GM21390 (cell line): ENCODE measurements around the gene DDX27.
A peak's percentile ranks its signal among the peaks of the same experiment; 100 is the strongest.
"Not testable (repeated sequence)": the region's sequence is repeated elsewhere in the genome, so short reads cannot be mapped to it uniquely, and the experiment has no call there.

Experiments used
- ATAC-seq: cut with Tn5 transposase; IDR thresholded peaks from one replicate; pipeline ENCODE4 v1.9.1; 2021; ENCODE audit not compliant: unreplicated experiment

Gene DDX27, protein sequence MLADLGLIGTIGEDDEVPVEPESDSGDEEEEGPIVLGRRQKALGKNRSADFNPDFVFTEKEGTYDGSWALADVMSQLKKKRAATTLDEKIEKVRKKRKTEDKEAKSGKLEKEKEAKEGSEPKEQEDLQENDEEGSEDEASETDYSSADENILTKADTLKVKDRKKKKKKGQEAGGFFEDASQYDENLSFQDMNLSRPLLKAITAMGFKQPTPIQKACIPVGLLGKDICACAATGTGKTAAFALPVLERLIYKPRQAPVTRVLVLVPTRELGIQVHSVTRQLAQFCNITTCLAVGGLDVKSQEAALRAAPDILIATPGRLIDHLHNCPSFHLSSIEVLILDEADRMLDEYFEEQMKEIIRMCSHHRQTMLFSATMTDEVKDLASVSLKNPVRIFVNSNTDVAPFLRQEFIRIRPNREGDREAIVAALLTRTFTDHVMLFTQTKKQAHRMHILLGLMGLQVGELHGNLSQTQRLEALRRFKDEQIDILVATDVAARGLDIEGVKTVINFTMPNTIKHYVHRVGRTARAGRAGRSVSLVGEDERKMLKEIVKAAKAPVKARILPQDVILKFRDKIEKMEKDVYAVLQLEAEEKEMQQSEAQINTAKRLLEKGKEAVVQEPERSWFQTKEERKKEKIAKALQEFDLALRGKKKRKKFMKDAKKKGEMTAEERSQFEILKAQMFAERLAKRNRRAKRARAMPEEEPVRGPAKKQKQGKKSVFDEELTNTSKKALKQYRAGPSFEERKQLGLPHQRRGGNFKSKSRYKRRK

DNA sequence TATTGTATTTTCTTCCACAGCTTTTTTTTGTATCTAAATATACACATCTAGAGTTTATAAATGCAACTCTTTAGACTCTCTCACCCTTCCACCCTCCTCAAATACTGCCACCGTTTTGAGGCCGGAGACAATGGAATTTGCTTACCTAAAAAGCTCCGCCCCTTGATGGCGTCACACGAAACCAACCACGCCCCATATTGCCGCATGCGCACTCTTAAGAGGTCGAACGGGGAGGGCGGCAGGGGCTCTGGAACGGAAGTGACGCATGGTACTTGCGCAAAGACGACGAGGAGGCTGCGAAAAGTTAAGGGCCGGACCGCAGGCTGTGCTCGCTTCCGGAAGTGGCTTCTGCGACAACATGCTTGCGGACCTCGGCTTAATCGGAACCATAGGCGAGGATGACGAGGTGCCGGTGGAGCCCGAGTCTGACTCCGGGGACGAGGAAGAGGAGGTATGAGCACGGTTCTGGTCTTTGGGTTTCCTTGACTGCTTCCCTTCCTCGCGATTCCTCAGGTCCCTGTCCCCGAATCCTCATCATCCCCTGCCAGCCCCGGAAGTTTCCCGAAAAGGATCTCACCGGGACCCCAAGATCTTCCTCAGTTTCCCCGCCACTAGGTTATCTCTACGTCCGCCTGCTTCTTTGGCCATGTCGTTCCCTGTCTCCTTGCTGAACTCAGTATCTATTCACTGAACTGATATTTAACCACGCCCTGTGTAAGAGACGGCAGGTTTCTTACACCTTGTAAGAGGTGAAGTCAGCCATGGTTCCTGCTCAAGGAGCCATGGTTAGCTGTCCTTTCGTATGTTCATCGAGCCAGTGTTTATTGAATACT, at the start of gene DDX27:
Gene DDX27 (plus strand): TSS at position 326 of the 833 bp plus-strand sequence. CDS start 33 bp downstream, at position 359.
- peak; percentile 93 for ATAC-seq

DNA sequence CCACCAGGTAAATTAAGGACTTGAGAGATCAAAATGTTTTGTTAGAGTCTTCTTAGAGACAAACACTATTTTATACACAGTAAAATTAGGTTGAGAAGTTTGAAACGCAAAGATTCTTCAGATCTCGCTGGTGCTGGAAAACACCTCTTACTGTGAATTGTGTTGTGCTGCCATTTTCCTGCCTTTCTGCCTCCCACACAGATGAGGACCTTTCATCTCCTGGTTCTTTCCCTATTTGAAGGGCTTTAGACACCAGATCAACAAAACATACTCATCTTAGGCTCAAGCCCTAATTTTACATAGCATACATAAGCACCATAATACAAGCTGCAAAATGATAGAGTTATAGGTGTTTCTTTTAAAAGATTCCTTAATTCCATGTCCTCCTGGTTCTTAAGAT, 49.7 kb upstream of the DDX27 start:
- ATAC-seq, result no peak

DNA sequence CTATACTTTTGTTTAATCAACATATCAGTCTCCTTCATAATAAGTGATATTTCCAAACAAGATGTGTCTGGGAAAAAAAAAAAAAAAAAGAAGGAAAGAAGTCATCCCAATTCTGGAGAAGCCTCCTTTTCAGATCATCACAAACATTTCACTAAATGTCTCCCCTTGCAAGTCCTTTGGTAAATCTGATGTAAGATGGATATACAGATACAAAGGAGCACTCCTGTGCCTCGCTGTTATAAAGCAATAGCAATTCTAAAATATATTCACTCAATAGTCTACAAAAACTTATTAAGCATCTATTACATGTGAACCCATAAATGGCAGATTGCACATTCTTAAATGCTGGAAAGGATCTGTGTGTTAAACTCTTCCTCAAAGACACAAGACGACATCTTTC, 48.5 kb upstream of the DDX27 start:
- no peak for ATAC-seq

DNA sequence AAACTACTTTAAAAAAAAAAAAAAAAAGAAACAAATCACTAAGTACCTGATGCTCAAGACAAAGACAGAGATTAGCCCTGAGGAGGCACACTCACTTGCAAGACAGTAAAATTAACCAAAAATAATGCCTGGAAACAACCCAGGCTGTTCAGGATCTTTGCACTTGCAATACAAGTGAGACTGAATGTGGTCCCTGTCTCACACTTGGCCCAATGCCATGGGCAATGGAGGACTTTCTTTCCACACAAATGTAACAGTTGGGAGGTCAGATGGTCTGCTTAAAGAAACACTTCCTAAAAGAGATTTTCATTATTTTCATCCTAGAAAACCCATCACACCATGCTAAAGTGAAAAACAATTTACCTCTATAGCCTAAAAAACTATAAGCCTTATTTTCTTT, 47.3 kb upstream of the DDX27 start:
- ATAC-seq, result no peak

DNA sequence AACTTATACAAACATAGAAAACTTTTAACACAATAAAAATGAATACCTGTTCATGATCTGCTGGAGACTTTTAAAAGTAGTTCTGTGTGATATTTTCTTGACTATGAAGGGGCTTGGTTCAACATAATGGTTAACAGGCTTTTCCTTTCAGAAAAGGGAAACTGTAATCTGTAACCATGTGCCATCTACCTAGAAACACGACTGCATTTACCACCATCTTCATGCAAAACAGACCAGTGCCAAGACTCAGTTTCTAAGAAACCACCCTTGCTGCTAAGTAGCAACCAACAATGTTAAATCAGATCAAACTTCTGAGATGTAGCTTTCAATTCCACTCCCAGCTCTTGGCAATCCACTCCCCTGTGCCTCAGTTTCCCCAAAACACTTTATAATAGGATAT, 46.8 kb upstream of the DDX27 start:
- no peak for ATAC-seq

DNA sequence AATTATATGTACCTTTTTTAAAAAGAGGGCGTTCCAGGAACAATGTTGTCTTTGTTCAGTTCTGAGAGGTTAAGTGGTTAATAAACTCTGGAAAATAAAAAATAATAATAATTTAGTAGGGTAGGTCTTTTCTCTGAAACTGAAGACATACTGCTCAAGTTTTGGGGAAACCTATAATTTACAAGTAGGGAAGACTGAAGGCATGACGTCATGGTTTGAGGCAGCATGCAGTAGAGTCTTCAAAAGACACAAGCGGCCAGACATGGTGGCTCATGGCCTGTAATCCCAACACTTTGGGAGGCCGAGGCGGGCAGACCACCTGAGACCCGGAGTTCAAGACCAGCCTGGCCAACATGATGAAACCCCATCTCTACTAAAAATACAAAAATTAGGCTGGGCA, 45.0 kb upstream of the DDX27 start:
- ATAC-seq, result no peak

DNA sequence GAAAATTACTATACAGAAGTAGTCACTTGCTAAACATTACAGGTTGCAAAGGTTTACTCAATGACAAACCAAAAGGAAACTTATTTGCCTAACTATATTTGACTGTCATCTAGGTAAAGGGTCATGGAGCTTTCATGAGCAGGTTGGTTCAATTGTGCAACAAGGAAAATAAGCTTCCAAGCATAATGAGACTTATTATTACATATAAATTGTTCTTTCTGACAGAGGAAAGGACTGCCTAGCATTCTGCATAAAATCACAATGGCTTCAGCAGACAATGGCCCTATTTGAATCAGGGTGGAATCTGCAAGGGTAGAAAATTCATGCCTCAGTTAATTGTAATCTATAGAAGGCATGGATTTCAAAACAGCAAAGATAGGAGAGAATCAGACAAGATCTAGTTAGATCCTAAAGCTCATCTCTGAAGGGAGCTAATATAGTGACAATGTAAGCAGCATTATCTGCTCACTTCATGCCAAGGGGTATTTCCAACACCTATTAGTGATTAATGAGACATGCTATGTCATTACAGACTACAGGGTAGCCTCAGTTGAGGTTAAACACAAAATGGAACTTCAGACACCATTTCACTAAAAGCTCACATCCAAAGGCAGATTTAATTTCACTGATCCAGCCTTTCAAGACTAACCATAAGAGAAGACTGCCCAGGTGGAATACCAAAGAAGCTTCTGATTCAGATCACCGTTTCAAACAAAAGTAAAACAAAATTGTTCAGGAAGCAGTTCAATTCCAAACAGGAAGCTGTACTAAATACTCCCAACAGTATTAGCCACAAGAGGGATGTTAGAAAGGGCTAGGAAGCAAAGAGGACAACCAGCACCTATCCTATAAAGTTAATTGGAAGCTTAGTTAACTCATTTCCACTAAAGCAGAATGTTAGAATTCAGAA, 39.6 kb upstream of the DDX27 start:
- ATAC-seq, result no peak

DNA sequence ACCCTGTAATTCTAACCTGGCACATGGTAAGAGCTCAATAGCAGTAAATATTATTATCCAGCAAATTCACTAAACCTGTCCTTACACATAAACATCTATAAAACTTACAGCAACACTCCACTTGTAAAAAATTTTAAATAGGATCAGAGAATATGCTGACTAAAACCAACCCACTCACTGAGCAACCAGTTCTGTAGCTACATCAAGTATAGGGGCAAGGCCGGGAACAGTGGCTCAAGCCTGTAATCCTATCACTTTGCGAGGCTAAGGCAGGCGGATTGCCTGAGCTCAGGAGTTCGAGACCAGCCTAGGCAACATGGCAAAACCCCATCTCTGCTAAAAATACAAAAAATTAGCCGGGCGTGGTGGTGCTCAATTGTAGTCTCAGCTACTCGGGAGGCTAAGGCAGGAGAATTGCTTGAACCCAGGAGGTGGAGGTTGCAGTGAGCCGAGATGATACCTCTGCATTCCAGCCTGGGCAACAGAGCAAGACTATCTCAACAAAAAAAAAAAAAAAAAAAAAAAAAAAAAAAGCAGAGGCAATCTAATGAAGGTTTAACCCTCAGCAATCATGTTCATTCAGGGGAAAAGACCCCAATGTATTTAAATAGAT, 37.8 kb upstream of the DDX27 start:
- ATAC-seq, result no peak

DNA sequence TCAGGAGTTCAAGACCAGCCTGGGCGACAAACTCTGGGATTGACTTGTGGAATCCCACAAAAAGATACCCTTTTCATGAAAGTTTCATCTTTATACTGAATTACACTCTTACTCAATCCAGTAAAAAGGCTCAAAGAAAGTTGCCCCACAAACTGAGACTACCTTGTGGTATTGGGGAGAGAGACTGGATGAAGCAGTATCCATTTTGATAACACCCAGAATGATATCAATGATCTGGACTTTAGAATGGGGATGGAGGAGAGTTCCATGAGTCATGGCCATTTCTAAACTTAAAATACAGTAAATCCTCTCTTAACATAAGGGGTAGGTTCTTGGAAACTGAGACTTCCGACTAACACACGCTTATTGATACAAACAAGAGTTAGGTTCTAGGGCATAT, 35.8 kb upstream of the DDX27 start:
- no peak for ATAC-seq

DNA sequence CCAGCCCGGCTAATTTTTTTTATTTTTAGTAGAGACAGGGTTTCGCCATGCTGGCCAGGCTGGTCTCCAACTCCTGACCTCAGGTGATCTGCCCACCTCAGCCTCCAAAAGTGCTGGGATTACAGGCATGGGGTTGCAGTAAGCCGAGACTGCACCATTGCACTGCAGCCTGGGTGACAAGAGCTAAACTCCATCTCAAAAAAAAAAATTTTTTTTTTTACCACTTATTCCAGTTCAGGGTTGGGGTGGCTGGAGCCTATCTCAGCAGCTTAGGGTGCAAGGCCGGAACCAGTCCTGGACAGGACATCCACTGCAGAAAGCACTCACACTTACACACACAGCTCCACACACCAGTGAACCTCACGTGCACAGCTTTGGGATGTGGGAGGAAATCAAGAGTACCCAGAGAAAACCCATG, 35.1 kb upstream of the DDX27 start:
- not testable (repeated sequence) for ATAC-seq

DNA sequence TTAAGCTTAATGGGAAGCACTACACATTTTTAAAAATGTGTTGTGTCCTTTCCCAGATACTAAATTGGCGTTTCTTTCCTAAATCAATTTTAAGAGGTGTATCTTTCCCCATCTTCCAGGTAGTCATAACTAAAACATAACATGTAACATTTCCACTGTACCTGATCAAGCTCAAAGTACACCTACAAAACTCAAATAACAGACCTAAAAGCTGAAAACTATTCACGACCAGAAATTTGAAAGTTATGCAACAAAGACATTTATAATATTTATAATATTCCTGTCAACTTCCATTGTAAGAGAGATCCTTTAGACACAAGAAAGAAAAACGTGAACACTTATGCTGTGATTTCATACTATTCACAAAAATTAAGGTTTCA, 34.5 kb upstream of the DDX27 start:
- ATAC-seq, result no peak

DNA sequence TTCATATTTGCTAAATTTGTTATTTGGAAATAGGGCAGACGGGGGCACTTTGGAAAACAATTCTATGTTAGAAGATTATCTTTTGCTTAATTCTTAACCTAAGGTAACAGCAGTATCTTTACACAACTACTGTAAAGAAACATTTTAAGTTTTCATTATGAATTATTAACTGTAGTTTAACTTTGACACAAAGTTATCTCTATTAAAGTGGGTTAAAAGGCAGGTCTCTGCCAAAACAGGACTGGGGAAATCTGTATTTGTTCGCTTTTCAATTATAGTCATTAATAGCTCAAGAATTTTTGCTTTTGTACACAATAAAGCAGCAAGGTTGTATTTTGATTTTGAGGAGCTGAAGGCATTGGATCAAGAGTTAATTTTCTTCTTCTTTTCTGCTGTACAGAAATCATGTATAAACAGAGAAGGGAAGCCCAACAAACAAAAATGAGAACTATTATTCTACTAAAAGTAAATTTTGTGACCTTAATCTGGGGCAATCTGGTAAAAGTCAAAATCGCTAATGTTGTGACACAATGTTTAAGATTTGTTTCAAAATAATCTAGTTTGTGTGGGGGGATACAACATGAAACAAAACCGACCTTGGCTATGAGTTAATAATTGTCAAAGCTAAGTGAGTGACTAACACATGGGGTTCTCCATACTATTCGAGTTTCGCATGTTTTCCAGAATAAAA, 34.0 kb upstream of the DDX27 start:
- no peak for ATAC-seq

DNA sequence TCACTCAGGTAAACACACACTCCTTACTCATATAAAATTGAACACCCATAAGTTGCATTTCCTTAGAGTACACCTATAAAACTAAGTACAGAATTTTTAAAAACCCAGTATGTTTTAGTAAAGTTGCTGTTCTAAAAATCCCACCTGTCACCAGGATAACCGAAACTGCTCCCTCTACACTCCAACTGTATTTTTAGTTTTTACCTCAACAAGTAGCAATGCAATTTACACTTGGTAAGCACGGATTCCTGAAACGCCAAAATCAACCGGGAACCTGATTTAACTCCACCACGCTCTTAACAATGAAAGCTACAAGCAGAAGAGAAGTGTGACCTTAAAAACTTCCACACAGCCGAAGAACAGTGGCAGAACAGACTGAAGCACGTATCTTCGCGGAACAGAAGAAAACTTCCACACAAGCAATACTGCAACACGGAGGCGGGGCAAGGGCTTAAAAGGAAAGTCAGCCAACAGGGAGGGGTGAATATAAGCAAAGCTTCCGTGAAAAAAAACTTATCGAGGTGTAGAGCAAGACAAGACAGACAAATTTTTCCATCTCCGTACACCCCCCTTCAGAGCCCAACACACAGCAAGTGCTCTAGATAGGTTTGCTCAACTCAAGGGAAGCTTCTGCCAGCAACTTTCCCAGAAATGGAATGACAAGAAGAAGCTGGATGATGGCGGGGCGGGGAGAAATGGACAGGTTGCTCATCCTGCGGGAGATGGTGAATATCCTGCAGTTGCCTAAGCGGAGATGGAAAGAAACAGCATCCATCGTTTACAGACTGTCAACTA, 32.5 kb upstream of the DDX27 start:
- ATAC-seq, result no peak

DNA sequence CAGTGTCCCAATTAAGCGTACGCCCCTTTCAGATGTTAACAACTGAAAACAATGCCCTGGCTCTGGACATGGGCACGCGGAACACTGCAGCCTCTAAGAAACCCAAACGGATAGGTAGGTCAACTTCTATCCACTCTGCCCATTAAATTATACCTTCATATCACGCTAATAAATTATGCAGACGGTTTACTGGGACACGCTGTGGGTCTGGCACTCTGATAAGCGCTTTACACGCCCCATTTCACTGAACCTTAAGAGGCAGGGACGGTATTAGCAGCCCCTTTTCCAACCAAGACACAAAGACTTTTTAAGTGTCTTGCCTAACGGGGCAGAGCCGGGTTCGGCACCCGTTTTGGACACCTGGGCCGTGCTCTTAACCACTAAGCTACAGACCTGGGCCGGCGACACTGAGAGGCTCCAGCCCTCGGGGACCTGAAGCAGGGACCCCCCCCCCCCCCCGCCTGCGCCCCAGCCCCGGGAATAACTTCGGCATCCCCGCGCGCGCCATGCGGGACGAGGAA, 31.8 kb upstream of the DDX27 start:
- ATAC-seq, result peak; percentile 4

DNA sequence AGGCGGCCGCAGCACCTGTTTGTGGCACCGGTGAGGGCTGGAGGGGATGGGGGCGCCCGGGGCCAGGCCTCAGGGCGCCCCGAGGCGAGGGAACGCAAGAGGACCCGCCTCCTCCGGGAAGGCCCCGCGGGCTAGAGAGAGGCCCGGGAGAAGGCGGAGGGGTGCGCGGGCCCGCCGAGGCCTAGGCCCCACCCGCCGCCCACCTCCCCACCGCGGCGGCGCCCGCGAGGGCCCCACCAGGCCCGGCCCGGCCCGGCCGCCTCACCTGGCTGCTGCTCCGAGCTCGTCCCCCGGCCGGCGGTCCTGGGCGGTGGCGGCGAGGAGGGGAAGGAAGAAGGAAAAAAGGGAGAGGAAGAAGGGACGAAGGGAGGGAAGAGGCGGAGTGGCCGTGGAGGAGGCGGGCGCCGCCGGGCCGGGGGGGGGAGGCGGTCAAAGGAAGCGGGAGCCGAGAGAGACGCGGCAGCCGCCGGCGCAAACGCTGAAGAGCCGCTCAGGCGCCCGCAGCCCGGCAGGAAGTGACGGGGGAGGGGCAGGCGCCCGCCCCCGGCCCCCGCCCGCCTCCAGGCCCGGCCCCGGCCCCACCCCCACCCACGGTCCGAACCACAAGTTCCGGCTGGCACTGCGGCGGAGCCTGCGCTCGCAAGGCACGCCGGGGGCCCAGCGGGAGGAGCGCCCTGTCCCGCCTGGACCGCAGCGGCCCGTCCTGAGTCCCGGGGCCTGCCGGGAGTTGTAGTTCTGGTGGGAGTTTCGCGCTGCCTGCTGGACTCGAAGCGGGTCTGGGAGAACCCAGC, 31.2 kb upstream of the DDX27 start, which contains the start of gene STAU1:
Gene STAU1 (minus strand): TSS at position 484 of the 791 bp plus-strand sequence. CDS start 22,133 bp downstream, outside the sequence.
- ATAC-seq, result peak; percentile 90

DNA sequence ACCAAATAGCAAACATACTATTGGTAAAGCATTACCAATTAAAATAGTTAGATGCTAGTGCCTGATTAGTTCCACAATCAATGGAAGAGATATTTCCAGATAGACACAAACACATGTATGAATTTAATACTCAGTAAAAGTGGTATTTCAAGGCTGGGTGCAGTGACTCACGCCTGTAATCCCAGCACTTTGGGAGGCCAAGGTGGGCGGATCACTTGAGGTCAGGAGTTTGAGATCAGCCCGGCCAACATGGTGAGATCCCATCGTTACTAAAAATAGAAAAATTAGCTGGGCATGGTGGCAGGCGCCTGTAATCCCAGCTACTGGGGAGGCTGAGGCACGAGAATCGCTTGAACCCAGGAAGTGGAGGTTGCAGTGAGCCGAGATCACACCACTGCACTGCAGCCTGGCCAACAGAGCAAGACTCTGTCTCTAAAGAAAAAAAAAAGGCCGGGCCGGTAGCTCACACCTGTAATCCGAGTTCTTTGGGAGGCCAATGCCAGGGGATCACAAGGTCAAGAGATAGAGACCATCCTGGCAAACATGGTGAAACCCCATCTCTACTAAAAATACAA, 26.2 kb upstream of the DDX27 start:
- ATAC-seq, result not testable (repeated sequence)

DNA sequence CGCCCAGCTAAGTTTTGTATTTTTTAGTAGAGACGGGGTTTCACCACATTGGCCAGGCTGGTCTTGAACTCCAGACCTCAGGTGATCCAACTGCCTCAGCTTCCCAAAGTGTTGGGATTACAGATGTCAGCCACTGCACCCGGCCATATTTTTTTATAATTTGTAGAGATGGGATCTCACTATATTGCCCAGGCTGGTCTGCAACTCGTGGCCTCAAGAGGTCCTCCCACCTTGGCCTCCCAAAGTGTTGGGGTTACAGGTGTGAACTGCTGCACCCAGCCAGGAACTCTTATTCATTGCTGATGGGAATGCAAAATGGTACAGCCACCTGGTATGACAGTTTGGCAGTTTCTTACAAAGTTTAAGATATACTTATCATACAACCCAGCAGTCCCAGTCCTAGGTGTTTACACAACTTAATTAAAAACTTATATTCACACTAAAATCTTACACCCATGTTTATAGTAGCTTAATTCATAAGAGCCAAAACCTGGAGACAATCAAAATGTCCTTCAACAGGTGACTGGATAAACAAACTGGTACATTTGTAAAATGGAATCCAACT, 19.4 kb upstream of the DDX27 start:
- ATAC-seq, result no peak
